Upper lobe of right lung (tissue), 1 donor: Measurements from ENCODE around the gene KLHL30. TPM values are rescaled to one million over a fixed set of nuclear protein-coding genes. Genes with fewer than 3 reads are reported as not detected.

ENCODE experiments used
- ATAC-seq: fragments of 200-7000 bp; cut with Tn5 transposase; one replicate; pipeline ENCODE4 v1.9.1; 2020; ENCODE audit warnings: mild to moderate bottlenecking, moderate library complexity
- DNase-seq: peaks from one replicate; pipeline ENCODE4 v3.0.0-alpha.2; 2020
- H3K27ac ChIP-seq: fragments of 200-600 bp; one replicate; pipeline ENCODE4 v1.8.0; 2022
- H3K27me3 ChIP-seq: fragments of 200-600 bp; one replicate; pipeline ENCODE4 v1.8.0; 2022; ENCODE audit warnings: mild to moderate bottlenecking
- H3K36me3 ChIP-seq: fragments of 200-600 bp; one replicate; pipeline ENCODE4 v1.8.0; 2022
- H3K4me1 ChIP-seq: fragments of 200-600 bp; one replicate; pipeline ENCODE4 v1.8.0; 2022
- H3K4me3 ChIP-seq: fragments of 200-600 bp; one replicate; pipeline ENCODE4 v1.8.0; 2022; ENCODE audit warnings: mild to moderate bottlenecking
- H3K9me3 ChIP-seq: fragments of 200-600 bp; one replicate; pipeline ENCODE4 v1.8.0; 2022
- CTCF ChIP-seq: fragments of 200-600 bp; IDR thresholded peaks from one replicate; pipeline ENCODE4 v1.8.0; 2022; ENCODE audit warnings: antibody characterized with exemption
- intact Hi-C: fragments of 100-400 bp; cut with DNase I; formaldehyde crosslinking; loops from one replicate; pipeline ENCODE4 v1.11.0; 2022
- total RNA-seq: library from RNA; stranded (reverse); fragmentation: NEBNext Ultra II Directional; extraction: Animal tissue kit (Norgen Biotek cat#: 25700); gene quantifications from one replicate; pipeline ENCODE4 v1.2.1, GENCODE V29; 2021
- donor health status: DM: no; HTN: yes; CAD: no; lungs with severe emphysema.

Gene KLHL30
- total RNA-seq, 1 donor from 2014 or later = 0.90 TPM

DNA sequence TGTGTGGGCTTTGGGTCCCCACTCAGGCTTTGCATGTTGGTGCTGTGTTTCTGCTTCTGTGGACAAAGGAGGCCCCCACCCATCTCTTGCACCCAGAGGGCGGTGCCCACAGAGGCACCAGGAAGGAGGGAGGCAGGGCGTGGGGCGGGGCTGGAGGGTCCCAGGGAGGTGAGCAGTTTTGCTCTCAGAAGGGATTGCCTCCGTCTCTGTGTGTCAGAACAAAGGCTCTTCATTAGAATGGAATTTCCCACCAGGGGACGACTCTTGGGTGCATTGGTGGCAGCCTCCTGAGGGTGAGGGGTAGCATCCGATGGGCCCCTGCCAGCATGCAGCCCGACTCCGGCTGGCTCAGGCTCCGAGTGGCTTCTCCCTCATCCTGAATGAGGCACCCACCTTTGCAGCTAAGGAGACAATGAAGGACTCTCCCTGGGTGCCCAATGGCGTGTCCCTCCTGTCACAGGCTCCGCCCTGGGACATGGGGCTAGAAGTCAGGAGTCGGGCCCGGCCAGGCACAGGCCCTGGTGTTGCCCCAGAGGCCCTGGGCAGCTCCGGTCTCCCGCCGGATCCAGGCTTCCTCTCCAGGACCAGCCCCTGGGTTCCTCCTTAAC, 13.3 kb downstream of the KLHL30 start:
- Histone ChIP-seq H3K9me3 (no peaks in the 10 kb centered on the region), H3K4me1 (no peaks in the 10 kb centered on the region), H3K27ac (no peak overlapping the region), H3K4me3 (no peak overlapping the region), H3K27me3 (no peaks in the 10 kb centered on the region), H3K36me3 (no peaks in the 10 kb centered on the region)
- DNase-seq (no peak), ATAC-seq (no peak)
- intact Hi-C loops = no loop called here
- no peak for TF ChIP-seq CTCF

DNA sequence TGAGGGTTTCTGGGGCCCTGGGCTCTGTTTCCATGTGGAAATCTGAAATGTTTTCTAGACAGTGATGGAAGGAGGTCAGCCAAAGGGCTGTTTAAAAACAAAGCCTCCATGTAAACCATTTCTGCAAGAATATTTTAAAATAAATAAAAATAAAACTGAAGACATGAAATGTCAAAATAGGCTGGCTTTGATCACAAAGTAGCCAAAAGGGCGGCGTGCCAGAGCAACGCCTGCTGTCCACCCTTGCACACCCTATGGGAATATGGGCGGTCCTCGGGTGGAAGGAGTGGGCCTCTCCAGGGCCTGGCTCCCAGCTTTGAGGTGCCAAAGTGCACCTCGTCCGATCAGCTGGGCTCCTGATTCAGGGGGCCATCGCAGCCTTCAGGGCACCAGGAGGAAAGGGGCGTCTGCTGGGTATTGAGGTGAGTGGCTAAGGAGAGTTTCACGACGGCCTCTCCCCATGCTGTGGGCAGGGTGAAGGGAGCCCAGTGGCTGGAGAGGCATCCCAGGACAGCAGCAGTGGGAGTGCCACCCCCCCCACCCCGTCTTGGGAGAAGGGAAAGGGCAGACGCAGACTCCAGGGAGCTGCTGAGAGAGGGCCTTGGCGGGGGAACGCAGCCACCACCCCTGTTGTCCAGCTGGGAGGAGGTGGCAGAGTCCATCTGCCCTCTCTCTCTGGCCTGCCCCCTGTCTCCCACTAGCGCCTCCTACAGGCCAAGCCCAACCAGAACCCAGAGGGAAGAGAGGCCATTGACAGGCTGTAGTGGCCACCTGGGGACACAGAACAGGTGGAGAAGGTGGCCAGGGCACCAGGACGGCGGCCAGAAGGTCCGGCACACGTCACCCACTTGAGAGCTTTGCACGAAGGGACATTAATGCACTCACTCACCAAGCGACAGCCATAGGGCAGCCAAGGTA, 14.6 kb downstream of the KLHL30 start:
- Histone ChIP-seq H3K27ac (no peak overlapping the region), H3K9me3 (no peaks in the 10 kb centered on the region), H3K27me3 (peaks cover 2% of the 10 kb centered on the region), H3K4me1 (no peaks in the 10 kb centered on the region), H3K4me3 (no peak overlapping the region), H3K36me3 (no peaks in the 10 kb centered on the region)
- peak; percentile 15 for TF ChIP-seq CTCF
- intact Hi-C loops = no loop called here
- ATAC-seq (no peak), DNase-seq (no peak)

DNA sequence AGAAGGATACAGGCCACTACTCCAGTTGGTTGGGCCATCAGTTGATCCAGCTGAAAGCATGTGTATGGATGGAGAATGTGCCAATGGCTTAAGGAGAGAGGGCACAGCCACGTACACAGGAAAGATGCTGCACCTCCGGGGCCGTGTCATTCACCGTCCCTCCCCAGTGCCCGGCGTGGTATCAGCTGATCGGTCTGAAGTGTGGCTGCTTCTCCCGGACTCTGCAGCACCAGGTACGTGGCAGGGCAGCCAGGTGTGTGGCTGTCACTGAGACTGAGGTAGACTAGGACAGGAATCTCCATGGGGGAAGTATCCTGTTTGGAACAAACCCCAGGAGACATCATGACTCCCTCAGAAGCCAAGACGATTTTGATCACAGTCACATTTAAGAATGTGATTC, 16.1 kb downstream of the KLHL30 start:
- H3K36me3 ChIP-seq = no peaks in the 10 kb centered on the region
- ATAC-seq (no peak), DNase-seq (no peak)
- TF ChIP-seq CTCF = no peak
- intact Hi-C loops = no loop called here
- no peaks in the 10 kb centered on the region for H3K9me3 ChIP-seq
- peaks cover 13% of the 10 kb centered on the region for H3K27me3 ChIP-seq
- H3K27ac ChIP-seq = no peak overlapping the region
- peaks cover 4% of the 10 kb centered on the region for H3K4me1 ChIP-seq
- no peak overlapping the region for H3K4me3 ChIP-seq

GRCh38 chr2:238155051-238155760, 16.7 kb downstream of the KLHL30 start:
- TF ChIP-seq CTCF = no peak
- Histone ChIP-seq H3K36me3 (no peaks in the 10 kb centered on the region), H3K4me3 (no peak overlapping the region), H3K27me3 (peaks cover 18% of the 10 kb centered on the region), H3K9me3 (no peaks in the 10 kb centered on the region), H3K27ac (no peak overlapping the region), H3K4me1 (peaks cover 5% of the 10 kb centered on the region)
- no peak for DNase-seq
- ATAC-seq = no peak
- intact Hi-C loops = no loop called here

DNA sequence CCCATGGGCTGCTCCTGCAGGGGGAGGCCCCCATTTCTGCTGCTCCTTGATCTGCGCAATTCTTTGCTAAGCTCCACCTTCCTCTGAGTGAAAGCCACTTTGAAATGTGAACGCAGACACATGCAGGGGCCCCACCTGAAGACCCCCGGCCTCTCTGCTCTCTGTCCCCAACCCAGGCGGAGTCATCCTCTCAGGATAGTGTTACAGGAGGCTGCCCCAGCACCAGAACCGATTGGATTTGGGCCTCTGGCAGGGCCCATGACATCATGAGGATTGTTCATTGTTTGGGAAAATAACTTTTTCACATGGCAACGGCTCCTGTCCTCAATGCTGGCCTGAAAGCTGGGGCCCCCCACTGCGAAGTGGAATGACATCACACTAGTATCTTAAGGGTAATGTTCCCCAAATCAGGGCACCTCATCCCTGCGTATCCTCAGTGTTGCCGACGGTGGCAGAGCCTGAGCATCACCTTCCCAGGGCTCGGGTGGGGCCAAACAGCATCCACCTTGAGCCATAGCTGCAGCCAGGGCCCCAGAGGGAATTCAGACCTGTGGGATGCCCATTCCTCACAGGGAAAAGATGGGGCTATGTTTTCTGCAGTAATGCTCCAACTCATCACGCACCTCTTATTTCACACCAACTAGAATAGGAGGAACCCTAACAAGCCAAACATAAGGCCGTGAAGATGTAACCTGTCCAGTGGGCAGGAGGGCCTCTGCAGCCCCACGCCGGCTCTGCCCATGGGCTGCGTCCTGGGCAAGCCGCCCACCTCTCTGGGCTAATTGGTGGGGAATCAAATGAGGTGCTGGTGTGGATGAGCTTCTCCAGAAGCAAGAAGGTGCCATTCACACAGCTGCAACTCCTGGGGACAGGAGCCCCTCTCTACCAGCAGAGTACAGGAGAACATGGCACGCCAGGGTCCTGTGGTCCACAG, 17.6 kb downstream of the KLHL30 start:
- DNase-seq = no peak

More for the DNA sequence above, 17.6 kb downstream of the KLHL30 start:
- peaks cover 5% of the 10 kb centered on the region for H3K4me1 ChIP-seq
- H3K9me3 ChIP-seq = no peaks in the 10 kb centered on the region
- no peak for ATAC-seq
- no peak overlapping the region for H3K27ac ChIP-seq
- H3K27me3 ChIP-seq = peaks cover 27% of the 10 kb centered on the region
- H3K4me3 ChIP-seq = no peak overlapping the region
- intact Hi-C loops = no loop called here
- H3K36me3 ChIP-seq = no peaks in the 10 kb centered on the region
- no peak for TF ChIP-seq CTCF
